HG03135 (cell line): ENCODE data around the gene COL4A2.
A peak's percentile ranks its signal among the peaks of the same experiment; 100 is the strongest.
"Not testable (repeated sequence)": the region's sequence is repeated elsewhere in the genome, so short reads cannot be mapped to it uniquely, and the experiment has no call there.

Experiments
- ATAC-seq: cut with Tn5 transposase; IDR thresholded peaks from one replicate; pipeline ENCODE4 v1.9.1; 2021; ENCODE audit warnings: mild to moderate bottlenecking, moderate library complexity; ENCODE audit not compliant: unreplicated experiment

Gene COL4A2

DNA sequence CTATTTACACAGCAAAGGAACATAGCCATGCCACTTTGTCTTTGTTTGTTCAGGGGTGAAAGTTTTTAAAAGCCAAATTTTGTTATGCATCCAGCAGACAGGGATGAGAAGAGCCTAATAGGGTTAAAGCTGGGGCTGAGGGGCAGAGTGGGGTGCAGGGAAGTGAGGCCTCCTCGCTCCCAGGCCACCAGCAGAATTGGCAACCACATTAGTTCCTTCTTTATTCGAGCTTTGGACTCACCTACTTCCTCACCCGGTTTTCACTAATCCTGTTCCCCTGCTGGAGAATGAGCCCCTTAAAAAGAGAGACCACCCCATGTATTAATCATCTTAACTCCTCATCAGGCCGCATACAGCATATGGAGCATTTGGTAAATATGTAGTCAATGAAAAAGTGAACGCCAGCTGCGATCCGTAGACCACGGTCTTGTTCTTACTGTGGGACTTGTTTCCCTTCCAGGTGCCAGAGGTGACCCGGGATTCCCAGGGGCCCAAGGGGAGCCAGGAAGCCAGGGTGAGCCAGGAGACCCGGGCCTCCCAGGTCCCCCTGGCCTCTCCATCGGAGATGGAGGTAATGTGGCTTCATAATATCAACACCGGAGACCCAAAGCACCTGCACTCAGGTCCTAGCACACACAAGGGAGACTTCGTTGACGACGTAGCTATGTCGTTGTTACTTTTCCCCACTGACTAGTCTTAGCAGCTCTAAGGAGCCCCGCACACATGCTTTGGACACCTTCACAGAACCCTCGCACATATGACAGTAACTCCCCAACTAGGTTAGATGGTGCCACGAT, 142.3 kb downstream of the COL4A2 start:
- ATAC-seq = no peak

DNA sequence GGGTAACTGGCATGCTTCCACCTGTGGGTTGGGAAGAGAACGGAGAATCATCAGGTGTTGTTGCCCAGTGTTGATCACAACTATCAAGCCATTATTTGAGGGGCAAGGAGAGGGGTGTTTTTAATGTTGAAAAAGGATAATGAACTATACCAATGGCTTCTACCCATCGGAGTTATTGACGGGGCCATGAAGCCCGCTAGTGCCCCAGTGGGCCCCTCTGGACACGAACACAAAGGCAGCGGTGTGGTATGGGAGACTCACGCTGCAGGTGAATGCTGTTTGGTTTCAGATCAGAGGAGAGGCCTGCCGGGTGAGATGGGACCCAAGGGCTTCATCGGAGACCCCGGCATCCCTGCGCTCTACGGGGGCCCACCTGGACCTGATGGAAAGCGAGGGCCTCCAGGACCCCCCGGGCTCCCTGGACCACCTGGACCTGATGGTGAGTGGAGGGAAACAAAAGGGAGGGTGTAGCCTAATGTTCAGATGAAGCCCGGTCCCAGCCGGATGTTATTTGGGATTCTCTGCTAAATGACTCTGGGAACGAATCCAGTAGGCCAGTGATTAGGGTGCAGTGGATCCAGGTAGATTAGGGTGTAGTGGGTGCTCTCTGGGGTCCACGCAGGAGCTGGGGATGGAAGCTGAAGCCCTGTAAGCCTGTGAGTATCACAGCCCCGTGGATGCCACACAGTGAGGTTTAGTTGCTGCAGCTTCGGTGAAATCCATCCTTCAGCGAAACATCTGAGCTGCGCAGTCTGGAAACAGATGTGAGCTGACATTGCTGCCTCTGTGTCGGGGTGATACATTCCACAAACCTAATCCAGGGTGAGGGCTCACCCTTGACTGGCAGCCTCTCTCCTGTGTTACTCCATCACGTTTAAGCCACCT, 143.2 kb downstream of the COL4A2 start:
- ATAC-seq = no peak

DNA sequence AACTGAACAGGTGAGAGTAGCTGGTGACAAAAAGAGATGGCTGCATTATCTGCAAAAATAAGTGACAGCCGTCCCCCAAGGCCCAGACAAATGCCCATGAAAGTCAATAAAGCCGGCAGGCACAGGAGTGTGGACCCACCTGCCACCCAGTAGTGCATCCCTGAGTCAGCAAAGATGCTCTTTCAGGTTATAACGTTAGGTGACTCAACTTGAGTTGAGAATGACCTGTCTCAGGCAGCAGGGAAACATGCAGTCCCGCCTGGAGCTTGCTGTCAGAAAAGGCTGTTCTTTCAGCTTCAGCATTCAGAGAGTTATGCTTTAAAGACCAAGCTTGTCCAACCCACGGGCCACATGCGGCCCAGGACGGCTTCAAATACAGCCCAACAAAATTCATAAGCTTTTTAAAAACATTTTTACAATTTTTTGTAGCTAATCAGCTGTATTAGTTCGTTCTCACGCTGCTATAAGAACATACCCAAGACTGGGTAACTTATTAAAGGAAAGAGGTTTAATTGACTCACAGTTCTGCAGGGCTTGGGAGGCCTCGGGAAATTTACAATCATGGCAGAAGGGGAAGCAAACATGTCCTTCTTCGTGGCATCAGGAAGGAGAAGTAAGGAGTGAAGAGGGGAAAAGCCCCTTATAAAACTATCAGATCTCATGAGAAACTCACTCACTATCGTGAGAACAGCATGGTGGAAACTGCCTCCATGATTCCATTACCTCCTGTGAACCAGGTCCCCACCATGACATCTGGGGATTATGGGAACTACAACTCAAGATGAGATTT, 144.1 kb downstream of the COL4A2 start:
- no peak for ATAC-seq

DNA sequence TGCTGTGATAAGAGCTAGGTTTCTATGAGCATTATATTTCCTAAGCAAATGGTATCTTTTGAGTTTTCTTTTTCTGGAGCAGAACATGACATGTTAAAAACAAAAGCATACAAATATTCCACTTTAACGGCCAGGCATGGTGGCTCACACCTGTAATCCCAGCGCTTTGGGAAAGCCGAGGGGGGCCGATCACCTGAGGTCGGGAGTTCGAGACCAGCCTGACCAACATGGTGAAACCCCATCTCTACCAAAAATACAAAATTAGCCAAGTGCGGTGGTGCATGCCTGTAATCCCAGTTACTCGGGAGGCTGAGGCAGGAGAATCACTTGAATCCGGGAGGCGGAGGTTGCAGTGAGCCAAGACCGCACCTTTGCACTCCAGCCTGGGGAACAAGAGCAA, 146.0 kb downstream of the COL4A2 start:
- not testable (repeated sequence) for ATAC-seq

DNA sequence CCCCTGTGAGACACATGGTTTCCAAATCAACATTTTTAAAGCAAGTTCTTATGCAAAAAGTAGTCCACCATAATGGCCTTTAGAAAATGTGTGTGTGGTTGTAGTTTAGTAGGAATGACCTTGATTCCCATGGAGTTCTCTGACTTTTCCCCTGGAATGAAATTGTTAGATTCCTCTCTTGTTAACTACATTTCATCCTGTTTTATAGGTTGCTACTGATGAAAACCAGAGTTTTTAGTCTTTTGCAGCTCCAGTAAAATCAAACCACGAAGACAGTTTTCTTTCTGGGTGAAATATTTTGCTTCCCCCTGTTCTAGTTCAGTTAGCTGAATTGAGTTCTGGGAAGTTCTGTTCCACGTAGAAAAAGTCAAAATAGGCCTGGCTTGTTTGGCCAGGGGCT, 146.7 kb downstream of the COL4A2 start:
- ATAC-seq = no peak

DNA sequence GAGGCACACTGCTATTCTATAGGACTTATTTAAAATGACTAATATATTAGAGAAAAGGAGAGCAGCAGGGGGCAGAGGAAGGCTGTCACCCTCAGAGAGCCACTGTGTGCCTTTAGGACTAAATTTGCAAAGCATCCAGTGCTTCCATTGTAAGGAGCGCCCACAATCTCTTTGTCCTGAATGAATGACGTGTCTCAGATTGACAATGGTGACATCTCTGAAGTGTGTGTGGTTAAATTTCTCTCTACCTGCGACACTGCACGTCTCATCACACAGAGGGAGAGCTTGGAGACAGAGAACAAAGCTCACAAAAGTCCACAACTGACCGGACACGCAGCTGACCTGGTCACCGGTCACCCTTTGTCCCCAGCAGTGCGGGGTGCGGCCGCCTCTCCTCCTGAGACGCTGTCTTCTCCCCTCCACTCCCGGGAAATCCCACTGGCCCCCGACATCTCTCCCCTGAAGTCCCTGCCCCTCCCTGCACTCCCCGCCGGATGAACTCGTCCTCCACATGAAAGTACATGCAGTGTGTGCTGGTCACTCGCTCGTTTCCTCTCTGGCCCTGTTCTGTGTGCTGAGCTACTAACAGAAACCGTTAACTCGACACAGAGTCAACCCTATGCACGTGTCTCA, 147.3 kb downstream of the COL4A2 start:
- no peak for ATAC-seq

DNA sequence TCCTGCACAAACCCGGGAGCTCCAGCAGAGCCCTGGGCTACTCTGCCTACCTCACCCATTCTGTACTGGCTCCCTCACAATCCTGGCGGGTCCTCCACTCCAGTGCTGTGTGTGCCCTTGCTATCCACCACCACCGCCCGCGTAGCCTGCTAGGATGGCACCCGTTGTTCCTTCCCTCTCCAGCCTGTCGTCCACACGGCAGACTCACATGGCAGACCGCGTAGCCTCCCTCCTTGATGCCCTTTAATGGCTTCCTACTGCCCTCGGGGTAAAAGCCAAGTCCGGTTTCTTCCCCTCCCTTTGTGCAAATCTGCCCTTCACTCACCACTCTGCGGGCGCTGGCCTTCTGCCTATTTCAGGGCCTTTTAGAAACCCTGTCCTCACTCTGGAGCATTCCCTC, 147.9 kb downstream of the COL4A2 start:
- no peak for ATAC-seq

DNA sequence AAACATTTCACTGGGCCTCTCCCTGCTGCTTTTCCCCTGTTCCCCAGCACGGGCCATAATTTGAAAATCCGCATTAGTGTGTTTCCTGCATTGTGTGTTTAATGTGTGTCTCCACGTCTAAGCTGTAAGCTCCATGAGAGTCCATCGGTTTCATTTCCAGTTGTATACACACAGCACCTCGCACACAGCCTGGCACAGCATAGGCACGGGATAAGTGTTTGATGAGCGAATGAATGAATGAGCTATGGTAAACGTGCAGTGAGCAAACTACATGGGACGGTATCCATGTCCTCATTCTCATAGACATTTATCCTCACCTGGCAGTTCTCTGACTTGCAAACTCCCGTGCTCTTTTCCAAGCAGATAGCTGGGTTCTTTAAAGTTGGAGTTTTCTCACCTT, 148.4 kb downstream of the COL4A2 start:
- ATAC-seq = no peak

DNA sequence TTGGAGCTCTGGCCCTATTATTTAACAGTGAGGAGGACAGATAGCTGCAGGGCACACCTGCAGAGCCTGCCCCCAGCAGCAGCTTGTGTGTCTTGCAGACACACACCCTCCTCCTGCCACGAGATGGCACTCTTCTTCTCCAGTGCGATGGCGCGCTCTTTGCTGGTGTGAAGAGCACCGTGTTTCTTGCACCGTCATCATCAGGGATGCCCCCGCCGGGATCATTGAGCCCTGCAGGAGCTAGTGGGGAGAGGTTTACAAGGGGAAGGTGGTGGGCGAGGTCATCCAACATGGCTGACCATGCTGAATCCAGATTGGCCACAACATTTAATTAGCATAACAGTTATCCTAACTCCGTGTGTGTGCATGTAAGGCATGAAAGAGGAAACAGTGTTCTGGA, 148.9 kb downstream of the COL4A2 start:
- ATAC-seq = peak; percentile 98

DNA sequence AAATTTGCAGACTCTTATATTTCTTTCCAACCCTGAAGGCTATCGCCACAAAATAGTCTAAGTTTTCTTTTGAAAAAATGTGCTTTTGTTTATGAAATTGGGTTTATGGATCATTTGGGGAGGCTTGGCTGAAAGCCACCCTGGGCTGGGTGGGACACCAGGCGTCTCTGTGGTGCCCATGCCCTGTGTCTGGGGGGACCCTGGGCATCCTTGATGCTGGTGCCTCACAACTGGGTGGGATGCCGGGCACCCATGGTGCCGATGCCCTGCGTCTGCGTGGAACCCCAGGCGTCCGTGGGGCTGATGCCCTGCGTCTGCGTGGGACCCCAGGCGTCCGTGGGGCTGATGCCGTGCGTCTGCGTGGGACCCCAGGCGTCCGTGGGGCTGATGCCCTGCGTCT, 149.5 kb downstream of the COL4A2 start:
- no peak for ATAC-seq

DNA sequence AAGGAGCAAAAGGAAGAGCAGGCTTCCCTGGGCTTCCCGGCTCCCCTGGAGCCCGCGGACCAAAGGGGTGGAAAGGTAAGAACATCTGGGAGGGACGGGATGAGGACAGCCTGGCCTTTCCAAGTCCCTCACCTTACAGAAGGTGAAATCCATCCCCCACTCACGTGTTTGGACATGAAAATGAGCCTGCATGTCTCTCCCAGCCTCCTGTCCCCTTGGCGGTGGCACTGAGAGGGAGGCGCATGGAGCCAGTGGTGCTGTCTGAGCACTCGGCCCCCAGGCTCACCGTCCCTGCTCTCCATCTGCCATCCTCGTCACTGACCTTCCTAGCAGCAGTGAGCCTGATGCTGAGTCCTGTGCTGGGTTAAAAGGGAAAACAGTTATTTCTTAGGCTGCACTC, 150.3 kb downstream of the COL4A2 start:
- no peak for ATAC-seq

DNA sequence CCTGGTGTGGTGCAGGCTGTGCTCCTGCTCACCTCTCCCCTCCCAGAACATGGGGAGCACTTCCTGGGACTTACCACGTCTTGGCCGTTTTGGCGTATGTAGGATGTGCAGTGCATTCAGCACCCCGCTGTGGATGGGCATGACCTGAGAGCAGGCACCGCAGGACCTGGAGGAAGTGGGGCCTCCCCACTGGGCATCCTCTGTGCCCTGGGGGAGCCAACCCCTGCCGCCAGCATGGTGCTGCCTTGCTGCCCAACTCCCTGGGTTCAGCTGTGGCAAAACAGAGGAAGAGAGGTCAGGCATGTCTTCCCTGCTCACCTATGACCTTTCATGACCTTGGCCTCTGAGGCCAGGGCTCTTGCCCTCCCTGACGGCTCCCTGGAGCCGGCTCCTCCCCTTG, 150.9 kb downstream of the COL4A2 start:
- no peak for ATAC-seq

DNA sequence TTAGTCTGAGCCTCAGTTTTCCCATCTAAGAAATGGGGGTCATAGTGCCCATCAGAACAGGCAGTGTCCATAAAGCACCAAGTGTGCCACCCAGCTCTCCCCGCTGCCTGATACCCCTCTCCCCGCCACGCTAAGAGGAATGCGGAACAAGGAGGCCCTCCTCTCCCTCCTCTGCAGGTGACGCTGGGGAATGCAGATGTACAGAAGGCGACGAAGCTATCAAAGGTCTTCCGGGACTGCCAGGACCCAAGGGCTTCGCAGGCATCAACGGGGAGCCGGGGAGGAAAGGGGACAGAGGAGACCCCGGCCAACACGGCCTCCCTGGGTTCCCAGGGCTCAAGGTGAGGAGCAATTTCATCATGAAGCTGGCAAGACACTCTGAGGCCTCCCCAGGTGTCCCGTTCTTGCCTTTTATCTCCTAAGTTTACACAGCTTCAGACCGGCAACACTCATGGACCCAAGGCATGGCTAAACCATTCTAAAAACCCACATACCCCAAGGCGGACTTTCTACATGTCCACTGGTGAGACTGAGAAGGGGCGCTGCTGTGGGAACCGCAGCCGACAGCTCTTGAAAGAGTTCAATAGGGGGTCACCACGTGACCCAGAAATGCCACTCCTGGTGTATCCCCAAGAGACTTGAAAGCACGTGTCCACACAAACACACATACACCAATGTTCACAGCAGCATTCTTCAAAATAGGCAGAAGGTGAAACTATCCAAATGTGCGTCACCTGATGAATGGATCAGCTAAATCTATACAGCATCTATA, 151.7 kb downstream of the COL4A2 start:
- ATAC-seq = no peak

DNA sequence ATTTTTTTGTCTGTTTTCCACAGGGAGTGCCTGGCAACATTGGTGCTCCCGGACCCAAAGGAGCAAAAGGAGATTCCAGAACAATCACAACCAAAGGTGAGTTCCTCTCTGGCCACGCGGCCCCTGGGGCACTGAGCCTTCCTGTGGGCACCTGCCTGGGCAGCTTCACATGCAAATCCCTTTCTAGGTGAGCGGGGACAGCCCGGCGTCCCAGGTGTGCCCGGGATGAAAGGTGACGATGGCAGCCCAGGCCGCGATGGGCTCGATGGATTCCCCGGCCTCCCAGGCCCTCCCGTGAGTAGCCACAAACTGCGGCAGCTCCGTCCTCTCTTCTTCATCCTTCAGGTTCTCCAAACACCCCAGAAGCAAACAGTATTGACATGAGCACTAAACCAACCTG, 155.0 kb downstream of the COL4A2 start:
- ATAC-seq = no peak

DNA sequence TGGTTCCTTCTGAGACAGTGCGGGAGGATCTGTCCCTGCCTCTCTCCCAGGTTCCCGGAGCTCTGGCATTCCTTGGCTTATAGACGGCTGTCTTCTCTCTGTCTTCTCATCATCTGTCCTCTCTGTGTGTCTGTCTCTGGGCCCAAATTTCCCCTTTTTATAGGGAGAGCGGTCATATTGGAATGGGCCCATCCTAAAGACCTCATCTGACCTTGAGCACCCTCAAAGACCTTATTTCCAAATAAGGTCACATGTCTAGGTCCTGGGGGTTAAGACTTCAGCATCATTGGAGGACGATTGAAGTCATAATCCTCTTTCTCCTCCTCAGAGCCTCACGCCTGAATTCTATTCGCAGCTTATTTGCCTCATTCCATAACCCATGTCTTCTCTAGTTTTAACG, 156.1 kb downstream of the COL4A2 start:
- ATAC-seq = no peak

DNA sequence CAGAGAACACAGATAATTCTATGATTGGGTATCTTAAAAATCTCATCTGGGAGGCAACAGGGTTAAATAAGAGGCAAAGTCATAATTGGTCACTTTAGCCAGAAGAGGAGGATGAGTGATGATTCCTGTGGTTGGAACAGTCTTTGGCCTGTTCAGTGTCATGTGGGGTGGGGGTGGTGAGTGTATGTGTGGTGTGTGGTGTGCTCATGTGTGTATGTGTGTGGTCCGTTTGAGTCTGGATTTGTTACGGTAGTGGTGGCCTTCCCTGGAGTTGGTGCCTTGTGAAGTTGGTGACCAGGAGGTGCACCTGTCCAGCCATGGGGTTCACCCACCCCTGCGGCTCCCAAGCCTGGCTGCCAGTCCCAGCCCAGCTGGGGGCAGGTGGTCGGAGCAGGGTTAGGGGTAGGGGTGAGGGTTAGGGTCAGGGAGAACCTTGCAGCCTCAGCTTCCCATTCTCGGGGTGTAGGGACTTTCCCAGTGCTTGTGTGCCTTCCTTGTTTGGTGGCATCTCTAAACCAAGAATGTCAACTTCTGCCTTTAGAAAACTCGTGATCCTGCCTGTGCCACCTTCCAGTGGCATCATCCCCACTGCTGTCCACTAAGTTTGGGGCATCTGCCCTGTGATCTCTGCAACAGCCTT, 156.9 kb downstream of the COL4A2 start:
- no peak for ATAC-seq

DNA sequence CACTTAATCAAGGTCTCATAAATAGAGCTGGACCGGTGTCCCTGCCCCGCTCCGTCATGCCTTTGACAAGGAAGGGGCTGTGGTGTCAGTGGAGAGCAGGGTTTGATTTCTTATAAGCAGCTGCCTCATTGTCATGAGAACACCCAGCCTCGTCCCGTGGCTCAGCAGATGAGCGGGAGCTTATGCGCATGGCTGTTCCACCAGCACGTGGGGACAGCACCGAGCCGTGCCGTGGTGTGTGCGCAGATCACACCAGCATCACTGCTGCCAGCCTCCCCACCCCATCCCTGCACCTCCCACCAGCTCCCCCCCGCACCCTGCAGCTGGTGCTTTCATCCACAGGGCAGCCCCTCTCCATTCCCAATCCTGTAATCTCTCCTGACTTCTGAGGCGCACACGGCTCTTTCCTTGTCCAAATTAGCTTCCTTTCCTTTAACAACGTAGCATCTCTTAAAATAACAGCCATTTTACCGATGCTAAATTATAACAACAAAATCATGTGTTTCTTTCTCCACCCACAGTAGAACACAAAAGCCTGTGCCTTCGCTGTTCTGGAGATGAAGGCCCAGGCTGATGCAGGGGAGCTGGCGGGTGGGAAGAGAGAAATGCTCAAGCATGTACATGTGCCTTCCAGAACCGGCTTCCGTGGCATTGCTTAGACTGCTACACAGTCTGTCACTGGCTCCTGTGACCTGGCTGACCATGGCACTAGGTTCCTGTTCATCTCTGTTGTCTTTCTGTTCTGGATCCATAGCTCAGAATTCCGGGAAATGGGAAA, 157.7 kb downstream of the COL4A2 start:
- no peak for ATAC-seq

DNA sequence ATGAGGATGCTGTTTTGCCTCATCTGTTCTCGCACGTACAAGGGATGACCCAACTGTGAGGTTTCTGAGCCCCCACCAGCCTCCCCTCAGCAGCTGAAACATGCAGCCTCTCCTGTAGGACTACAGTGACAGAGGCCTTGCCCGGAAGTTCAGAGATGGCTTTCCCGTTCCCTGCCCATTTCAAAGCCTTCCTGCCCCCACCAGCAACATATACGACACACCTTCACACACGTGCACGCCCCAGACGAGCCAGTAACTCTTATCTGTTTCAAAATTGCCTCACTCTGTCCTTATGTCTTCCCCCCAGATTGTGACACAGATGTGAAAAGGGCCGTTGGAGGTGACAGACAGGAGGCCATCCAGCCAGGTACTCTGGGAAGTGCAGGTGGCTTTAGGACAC, 158.6 kb downstream of the COL4A2 start:
- no peak for ATAC-seq
